ENCODE results near the gene SCLY.

The SCLY gene

DNA sequence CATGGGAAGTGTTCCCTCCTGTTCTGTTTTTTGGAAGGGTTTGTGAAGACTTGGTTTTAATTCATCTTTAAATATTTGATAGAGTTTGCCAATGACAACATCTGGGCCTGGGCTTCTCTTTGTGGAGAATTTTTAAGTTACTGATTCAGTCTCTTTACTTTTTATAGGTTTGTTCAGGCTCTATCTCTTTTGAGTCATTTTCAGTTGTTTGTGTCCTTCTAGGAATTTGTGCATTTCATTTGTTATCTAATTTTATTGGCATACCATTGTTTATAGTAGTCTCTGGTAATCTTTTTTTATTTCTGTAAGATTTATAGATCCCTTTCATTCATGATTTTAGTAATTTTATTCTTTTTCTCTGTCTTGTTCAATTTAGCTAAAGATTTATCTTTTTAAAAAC, 14.6 kb downstream of the SCLY start:
- no peak for DNase-seq

DNA sequence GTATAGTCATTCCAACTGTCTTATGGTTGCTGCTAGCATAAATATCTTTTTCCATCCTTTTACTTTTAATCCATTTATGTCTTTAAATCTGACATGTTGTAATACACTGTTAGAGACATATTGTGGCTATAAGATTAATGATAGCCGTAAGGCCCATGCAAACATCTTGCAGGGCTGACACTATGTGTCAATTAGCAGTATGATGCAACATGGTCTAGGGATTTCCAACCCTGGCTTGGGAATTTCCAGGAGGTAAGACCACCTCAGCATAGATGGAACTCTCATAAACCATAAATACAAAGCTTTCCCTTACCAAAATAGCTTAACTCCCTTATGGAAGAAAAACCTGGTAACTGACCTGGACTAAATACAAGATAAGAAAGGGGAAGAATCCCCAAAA, 16.5 kb downstream of the SCLY start:
- DNase-seq: no peak

- DNase-seq: no peak
These were observed 19.1 kb downstream of the SCLY start for GRCh38 chr2:238079874-238080327.

- DNase-seq: no peak
These were observed 19.7 kb downstream of the SCLY start for GRCh38 chr2:238080518-238080917.

GRCh38 chr2:238081150-238081549, 20.3 kb downstream of the SCLY start:
- no peak for DNase-seq

DNA sequence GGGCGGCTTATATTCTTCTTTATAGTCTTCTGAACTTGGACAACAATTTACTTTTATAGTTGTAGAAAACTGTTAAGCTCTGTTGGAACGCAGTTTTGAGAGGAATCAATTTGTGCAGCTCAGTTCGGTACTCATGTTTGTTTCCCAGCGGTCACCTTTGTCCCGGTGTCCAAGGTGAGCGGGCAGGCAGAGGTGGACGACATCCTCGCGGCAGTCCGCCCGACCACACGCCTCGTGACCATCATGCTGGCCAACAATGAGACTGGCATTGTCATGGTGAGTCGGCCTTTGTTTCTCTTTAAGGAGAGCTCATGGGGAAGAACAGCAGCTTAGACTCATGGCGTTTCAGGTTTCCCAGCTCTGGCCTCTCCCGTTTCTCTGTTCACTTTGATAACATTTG, 20.8 kb downstream of the SCLY start:
- DNase-seq: no peak

- no peak for DNase-seq
These were observed 21.4 kb downstream of the SCLY start for GRCh38 chr2:238082151-238082550.

- DNase-seq: no peak
These were observed 22.0 kb downstream of the SCLY start for GRCh38 chr2:238082827-238083226.

DNA sequence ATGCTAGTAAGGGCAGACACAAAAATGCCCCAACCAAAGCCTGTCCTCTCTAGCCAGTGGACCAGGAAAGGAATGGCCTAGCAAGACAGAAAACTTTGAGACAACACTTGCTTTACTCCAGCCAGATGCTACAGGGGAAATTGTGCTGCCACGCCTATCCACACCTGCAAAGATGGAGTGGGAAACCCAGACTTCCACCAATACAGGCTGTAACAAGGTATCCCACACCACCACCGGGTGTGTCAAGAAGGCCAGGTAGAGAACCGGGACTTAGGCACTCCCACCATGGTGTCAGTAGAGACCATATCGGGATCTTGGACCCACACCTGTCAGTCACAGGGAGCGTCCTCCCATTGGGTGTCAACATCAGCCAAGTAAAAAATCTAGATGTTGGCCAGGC, 23.1 kb downstream of the SCLY start:
- no peak for DNase-seq

DNA sequence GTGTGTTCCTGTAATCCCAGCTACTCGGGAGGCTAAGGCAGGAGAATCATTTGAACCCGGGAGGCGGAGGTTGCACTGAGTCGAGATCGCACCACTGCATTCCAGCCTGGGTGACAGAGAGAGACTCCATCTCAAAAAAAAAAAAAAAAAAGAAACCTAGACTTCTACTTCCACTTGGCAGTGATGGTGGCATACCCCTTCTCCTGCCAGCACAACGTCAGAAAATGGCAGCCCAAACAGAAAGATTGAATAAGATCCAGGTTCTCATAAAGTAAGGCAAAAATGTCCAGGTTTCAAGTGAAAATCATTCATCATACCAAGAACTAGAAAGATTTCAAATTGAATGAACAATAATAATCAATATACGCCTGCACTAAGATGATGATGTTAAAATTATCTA, 24.0 kb downstream of the SCLY start:
- no peak for DNase-seq

DNA sequence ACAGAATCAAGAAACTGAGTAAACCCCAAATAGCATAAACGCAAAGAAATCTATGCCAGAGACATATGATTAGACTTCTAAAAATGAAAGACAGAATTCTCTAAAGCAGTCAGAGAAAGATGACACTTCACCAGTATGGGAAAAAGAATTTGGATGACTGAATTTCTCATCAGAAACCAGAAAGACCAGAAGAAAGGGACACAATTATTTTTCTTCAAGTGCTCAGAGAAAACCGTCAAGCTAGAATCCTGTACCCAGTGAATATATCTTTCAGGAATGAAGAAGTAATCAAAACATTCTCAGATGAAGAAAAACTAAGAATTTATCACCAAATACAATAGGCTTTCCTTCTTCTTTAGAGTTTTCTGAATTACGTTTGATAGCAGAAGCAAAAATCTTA, 25.1 kb downstream of the SCLY start:
- DNase-seq: no peak

- no peak for DNase-seq
These were observed 26.4 kb downstream of the SCLY start for GRCh38 chr2:238087211-238087610.

GRCh38 chr2:238090887-238091286, 30.1 kb downstream of the SCLY start:
- DNase-seq: no peak

DNA sequence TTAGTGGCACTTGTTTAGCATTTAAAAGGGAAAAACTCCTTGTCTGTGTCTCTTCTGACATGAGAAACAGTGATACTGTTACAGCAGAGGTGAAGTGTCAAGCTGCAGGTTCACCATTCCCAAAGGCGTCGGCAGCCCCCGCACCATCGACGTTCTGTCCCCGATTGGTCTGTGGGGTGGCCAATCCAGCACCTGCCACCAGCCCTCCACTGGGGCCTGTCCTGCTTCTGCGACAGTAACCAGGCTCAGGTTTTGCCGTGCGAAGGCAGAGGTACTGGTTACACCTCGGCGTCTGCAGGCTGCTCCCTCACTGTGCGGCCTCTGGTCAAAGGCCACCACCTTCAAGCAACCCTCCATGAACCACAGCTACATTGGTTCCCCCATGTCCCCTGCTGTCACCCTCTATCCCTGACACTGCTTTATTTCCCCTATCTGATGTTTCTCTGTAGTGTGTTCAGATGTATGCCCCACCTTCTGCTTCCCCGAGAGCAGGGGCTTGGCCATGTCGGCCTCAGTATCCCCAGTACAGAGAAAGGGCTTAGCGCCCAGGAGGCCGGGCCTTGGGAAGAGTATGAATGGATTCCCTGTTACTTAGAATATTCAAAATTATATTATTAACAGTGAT, 30.7 kb downstream of the SCLY start:
- no peak for DNase-seq

DNA sequence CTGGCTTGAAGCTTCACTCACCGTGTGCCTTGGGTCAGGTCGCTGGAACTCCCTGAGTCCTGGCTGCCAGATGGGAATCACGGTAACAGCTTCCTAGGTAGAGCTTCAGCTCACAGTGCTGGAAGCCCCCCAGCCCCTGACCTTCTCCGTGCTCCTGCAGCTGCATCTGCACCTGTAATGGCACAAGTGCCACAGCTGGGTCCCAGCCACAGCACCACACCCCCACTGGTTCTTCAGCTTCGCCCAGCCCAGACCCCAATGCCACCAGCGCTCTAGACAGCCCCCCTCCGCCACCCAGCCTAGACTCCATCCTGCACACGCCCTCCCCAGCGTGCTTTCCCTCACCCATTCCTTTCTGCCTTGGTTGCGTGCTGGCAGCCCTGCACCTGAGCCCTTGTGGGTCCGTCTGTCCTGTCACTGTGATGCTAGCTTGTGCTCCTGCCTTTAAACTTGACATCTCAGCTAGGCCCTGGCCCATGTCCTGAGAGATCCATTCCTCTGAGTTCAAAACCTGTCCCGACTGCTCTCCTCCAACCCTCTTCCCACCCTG, 31.8 kb downstream of the SCLY start:
- DNase-seq: no peak

DNA sequence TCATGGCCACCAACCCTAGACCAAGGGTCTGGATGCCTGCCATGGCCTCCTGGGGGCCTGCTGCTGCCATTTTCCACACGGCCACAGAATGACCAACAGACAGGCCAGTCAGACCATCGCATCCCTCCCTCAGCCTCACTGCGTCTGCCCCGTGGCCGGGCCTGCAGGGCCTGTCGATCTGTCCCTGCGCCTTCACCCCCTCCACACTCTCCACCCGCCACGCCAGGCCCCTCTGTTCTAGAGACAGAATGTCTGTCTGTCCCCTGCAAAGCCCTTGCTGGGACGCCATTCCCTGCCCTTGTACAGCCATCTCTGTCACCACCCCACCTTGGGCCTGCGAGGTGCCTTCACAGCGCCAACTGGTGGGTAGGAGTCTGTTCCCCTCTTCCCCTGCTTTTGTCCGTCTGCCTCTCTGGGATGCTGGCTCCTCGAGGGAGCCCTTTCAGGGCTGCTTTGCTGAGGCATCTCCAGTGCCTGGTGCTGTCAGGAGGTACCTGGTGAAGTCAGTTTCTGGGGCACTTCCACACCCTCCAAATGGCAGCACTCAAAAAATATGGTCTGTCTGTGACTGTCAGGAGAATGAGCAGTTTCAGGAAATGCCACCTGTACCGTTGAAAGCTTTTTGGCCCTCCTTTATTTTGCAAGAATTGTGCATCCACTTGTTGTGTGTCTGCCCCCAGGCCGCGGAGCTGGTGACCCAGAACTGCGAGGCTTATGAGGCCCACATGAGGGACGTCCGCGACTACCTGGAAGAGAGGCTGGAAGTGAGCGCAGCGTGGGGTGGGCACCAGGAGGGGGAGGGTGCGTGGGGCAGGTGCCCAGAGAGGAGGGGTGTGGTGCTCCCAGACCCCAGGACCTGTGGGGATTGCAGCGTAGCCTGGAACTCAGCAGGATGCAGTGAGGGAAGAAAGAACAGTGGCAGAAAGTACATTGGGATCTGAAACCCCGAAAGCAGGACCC, 32.7 kb downstream of the SCLY start:
- no peak for DNase-seq

DNA sequence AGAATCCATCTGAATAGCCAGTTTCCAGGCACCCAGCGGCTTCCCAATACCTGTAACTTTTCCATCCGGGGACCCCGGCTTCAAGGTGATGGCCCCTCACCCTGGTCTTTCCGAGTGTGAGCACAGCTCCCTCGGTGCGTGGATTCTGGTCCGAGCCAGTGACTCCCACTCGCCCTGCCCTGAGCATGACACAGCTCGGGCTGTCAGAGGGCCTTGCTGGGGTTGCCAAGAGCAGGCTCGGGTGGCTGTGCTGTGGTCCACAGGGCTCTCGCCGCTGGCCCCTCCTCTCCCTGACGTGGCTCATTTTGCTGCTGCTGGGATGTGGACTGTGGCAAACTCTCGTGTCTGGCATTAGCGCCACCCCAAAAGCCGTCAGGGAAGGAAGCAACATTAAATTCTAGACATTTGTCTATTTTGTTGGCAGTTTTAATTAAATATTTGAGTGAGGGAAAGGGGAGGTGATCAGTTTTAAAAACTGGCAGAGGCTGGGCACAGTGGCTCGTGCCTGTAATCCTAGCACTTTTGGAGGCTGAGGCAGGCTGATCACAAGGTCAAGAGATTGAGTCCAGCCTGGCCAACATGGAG, 33.7 kb downstream of the SCLY start:
- DNase-seq: no peak

- DNase-seq: no peak
These were observed 34.3 kb downstream of the SCLY start for GRCh38 chr2:238095143-238095542.

- DNase-seq: no peak
These were observed 35.7 kb downstream of the SCLY start for GRCh38 chr2:238096311-238097011.

DNA sequence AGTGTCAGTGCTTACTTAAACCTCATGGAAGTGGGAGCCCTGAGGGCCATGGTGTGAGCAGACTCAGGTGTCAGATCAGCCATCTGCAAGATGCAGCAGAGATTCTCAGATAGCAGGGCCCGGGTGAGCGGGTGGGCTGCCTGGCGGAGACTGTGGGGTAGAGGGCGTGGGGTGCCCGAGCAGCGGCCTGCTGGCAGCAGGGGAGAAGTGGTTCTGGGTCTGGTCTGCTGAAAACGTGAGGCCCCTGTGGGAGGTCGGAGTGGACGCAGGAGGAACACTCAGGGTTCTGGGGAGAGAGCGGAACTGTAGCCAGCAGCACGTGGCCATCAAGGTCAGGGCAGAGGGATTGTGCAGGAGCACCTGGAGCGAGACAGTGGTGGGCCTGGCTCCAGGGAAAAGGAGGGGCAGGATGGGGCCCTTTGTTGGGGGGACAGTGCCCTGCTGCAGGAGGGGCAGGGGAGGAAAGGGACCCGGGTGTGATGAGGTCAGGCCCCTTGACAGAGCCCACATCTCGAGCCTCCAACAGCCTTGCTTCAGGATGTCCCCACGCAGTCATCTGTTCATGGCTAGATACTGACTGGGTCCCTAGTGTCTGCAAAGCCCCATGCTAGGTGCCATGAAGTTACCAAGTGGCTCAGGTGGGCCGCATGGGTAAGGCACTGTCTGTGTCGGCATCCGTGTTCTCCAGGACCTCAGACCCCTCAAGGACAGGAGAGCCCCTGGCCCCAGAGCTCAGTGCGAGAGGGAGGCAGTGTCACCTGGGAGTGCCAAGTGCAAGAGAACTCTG, 36.6 kb downstream of the SCLY start:
- no peak for DNase-seq

DNA sequence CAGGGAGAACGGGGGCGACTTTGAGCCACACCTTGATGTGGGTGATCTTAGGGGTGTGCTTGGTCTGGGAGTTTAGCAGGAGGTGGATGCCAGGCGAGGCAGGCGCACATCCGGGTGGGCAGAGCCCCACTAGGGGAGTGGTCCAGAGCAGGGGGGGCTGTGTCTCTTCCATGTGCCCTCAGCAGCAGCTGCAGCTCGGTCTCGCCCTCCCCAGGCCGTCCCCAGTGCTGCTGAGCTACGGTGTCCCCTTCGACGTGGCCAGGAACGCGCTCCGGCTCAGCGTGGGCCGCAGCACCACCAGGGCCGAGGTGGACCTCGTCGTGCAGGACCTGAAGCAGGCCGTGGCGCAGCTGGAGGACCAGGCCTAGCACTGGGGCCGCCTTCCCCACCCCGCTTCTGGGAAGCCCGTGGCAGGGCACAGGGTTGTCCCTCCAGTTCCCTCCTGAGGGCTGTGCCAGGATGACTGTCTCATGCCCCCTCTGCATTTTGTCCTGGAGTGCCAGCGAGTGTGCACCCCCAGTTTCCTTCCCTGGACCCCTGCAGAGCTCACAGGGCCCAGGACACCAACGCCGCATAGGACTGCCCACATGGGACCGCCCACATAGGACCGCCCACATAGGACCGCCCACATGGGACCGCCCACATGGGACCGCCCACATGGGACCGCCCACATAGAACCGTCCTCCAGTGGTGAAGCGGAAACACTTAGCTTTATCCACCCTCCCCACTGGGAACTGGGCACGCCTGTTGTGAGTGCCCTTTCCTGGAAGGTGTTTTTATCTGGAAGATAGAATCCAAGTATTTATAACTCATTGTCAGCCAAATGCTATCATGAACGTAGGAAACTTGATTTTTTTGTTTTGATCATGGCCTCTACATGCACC, 37.4 kb downstream of the SCLY start:
- DNase-seq: no peak

Data from NCI-H524 treated with DMSO at 0.1 percent for 48 hours (cell line).